Measurements from ENCODE around the gene ZFPM1. TPM values are rescaled to one million over a fixed set of nuclear protein-coding genes. Genes with fewer than 3 reads are reported as not detected.

Gene ZFPM1
- polyA plus RNA-seq, 1 of the 3 experiments (the other 2 are of a cell fraction): 1.2 TPM

- no peak for TF ChIP-seq FOSL2 (IDR thresholded peaks at IDR 0.05; ENCODE audit: borderline replicate concordance, low read depth)
Measured at GRCh38 chr16:88481851-88482250, 28.8 kb downstream of the ZFPM1 start (continued).

DNA sequence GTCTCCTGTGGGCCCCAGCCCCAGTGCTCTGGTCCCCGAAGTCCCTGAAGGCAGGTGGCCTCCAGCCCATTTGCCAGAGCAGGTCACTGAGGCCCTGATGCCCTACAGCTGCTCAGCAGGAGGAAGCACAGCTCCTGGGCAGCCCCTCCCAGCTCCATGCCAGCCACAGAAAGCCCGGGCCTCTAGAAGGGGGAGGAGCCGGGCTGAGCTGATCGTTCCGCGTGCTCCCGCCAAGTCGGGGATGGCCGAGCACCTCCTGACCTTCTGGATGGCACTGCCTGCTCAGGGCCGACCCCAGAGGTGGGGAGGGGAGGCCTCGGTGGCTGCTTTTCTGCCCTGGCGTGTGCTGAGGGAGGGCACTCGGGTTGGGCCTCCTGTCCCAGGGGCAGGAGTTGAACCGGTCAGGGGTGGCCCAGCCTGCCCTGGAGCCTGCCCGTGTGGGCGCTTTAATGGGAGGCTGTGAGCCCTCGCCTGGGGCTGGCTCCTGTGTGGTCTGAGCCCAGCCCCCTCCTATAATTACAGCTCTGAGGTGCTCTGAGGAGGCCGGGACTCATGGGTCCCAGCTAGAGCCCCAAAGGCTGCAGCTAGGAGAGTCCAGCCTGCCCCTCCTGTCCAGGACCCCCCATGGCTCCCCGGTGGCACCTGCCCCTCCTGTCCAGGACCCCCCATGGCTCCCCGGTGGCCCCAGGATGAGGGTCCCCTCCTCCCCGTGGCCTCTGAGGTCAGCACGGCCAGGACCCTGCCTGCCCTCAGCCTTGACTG lies 29.7 kb downstream of the ZFPM1 start:
- no peak overlapping the region for H3K4me2 ChIP-seq
- no peak overlapping the region for H2AFZ ChIP-seq (ENCODE audit: low read depth)
- H4K20me1 ChIP-seq (ENCODE audit: insufficient read depth): peaks cover 73% of the 10 kb centered on the region
- no peak overlapping the region for H3K27ac ChIP-seq (ENCODE audit: low read depth in 2 of 2, low read length in 1 of 2)
- no peak overlapping the region for H3K4me3 ChIP-seq (ENCODE audit: low read depth in 2 of 2, low read length in 1 of 2)
- CTCF ChIA-PET: no interaction called here
- no peak for DNase-seq
- peaks cover 21% of the 10 kb centered on the region for H3K79me2 ChIP-seq (ENCODE audit: insufficient read depth)
- 86% methylated on average over 1 of the region's 22 CpGs for WGBS (ENCODE audit: low lambda C conversion rate)
- H3K4me1 ChIP-seq (ENCODE audit: control insufficient read depth in 1 of 2, insufficient read depth in 2 of 2, low read depth in 1 of 2, low read length in 1 of 2): peaks cover 0 to 50% of the 10 kb centered on the region in 2 experiments; a peak in 1 of 4 replicates
- H3K27me3 ChIP-seq (ENCODE audit: insufficient read depth): no peaks in the 10 kb centered on the region
- TF ChIP-seq EP300 (IDR thresholded peaks at IDR 0.05; ENCODE audit: borderline replicate concordance in 1 of 2, low read depth in 1 of 2, low read length in 1 of 2): no peak
- H3K36me3 ChIP-seq (replicated peaks in 1 of 2; ENCODE audit: control insufficient read depth in 1 of 2, insufficient read depth in 2 of 2, low read length in 1 of 2): no peaks in the 10 kb centered on the region
- H3K9ac ChIP-seq: no peak overlapping the region
- H3K9me3 ChIP-seq: no peaks in the 10 kb centered on the region
- no peaks in the 10 kb centered on the region for H3K9me2 ChIP-seq
- no peaks in the 10 kb centered on the region for H3F3A ChIP-seq (replicated peaks; ENCODE audit: insufficient read depth)
- POLR2A ChIA-PET: no interaction called here

DNA sequence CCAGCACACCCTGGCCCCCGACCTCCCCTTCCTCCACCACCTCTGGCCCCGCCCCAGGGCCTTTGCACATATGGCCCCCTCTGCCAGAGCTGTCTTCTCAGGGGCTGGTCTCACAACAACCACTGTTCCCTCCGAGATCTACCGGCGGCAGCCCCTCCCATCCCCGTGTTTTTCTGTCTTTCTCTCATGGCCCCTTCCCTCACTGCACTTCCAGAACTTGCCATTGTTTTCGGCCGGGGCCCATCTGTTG lies 30.2 kb downstream of the ZFPM1 start:
- POLR2A ChIA-PET: no interaction called here
- peaks cover 73% of the 10 kb centered on the region for H4K20me1 ChIP-seq (ENCODE audit: insufficient read depth)

More for the DNA sequence above, 30.2 kb downstream of the ZFPM1 start:
- CTCF ChIA-PET: no interaction called here
- Histone ChIP-seq H3K9me3 (no peaks in the 10 kb centered on the region), H3K9me2 (no peaks in the 10 kb centered on the region), H3K36me3 (replicated peaks in 1 of 2; ENCODE audit: control insufficient read depth in 1 of 2, insufficient read depth in 2 of 2, low read length in 1 of 2) (no peaks in the 10 kb centered on the region), H3K9ac (no peak overlapping the region), H3K4me2 (no peak overlapping the region), H2AFZ (ENCODE audit: low read depth) (no peak overlapping the region), H3K27me3 (ENCODE audit: insufficient read depth) (no peaks in the 10 kb centered on the region), H3K4me3 (ENCODE audit: low read depth in 2 of 2, low read length in 1 of 2) (no peak overlapping the region), H3K4me1 (ENCODE audit: control insufficient read depth in 1 of 2, insufficient read depth in 2 of 2, low read depth in 1 of 2, low read length in 1 of 2) (peaks cover 0 to 50% of the 10 kb centered on the region in 2 experiments; a peak in 1 of 4 replicates), H3F3A (replicated peaks; ENCODE audit: insufficient read depth) (no peaks in the 10 kb centered on the region), H3K27ac (ENCODE audit: low read depth in 2 of 2, low read length in 1 of 2) (no peak overlapping the region), H3K79me2 (ENCODE audit: insufficient read depth) (peaks cover 21% of the 10 kb centered on the region)
- WGBS (ENCODE audit: low lambda C conversion rate): 92% methylated on average over 7 of the region's 8 CpGs
- no peak for DNase-seq
- TF ChIP-seq NFIC (IDR thresholded peaks at IDR 0.05; ENCODE audit: borderline replicate concordance): no peak
- no peak for TF ChIP-seq POLR2AphosphoS5 (IDR thresholded peaks at IDR 0.05; ENCODE audit: low read depth, low read length)
- TF ChIP-seq RCOR1 (IDR thresholded peaks at IDR 0.05; ENCODE audit: low read length): no peak
- no peak for TF ChIP-seq YY1 (IDR thresholded peaks at IDR 0.05; ENCODE audit: low read depth)
- no peak for TF ChIP-seq RFX5 (IDR thresholded peaks at IDR 0.05; ENCODE audit: low read length)
- no peak for TF ChIP-seq GABPA (IDR thresholded peaks at IDR 0.05; ENCODE audit: low read depth)
- no peak for TF ChIP-seq TEAD4 (IDR thresholded peaks at IDR 0.05; ENCODE audit: borderline replicate concordance, insufficient read depth)
- no peak for TF ChIP-seq CHD2 (IDR thresholded peaks at IDR 0.05; ENCODE audit: low read length, partially characterized antibody)
- TF ChIP-seq FOXJ3 (CRISPR knock-in tag; IDR thresholded peaks at IDR 0.05): no peak
- TF ChIP-seq, protein P1, sequence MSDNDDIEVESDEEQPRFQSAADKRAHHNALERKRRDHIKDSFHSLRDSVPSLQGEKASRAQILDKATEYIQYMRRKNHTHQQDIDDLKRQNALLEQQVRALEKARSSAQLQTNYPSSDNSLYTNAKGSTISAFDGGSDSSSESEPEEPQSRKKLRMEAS (IDR thresholded peaks at IDR 0.05; ENCODE audit: low read depth): no peak
- no peak for TF ChIP-seq GATA2 (CRISPR knock-in tag; IDR thresholded peaks at IDR 0.05)
- TF ChIP-seq NRF1 (IDR thresholded peaks at IDR 0.05; ENCODE audit: low read depth, low read length): no peak
- TF ChIP-seq SIN3A (IDR thresholded peaks at IDR 0.05; ENCODE audit: borderline replicate concordance, low read depth, low read length): no peak
- TF ChIP-seq MEF2A (IDR thresholded peaks at IDR 0.05; ENCODE audit: borderline replicate concordance, low read depth): no peak
- no peak for TF ChIP-seq EZH2phosphoT487 (IDR thresholded peaks at IDR 0.05; ENCODE audit: borderline replicate concordance, low read depth)
- TF ChIP-seq JUND (IDR thresholded peaks at IDR 0.05): no peak
- no peak for TF ChIP-seq ELF1 (IDR thresholded peaks at IDR 0.05)
- no peak for TF ChIP-seq MXI1 (IDR thresholded peaks at IDR 0.05; ENCODE audit: low read depth, low read length)

Measured in SK-N-SH (cell line).